IMR-90 (cell line): ENCODE measurements around the gene STX7. TPM values are rescaled to one million over a fixed set of nuclear protein-coding genes. Genes with fewer than 3 reads are reported as not detected.
A peak's percentile ranks its signal among the peaks of the same experiment; 100 is the strongest.

ENCODE experiments used
- ATAC-seq: fragments of 200-7000 bp; cut with Tn5 transposase; 2 replicates; pipeline ENCODE4 v1.9.1; 2020; ENCODE audit warnings: low read depth, mild to moderate bottlenecking, moderate library complexity
- Bru-seq: library from RNA; stranded (reverse); fragments of 400-500 nt; gene quantifications from one replicate; lab custom pipeline; 2021; lab: Mats Ljungman, UMichigan
- BruChase-seq, 2 experiments: library from RNA; stranded (reverse); fragments of 400-500 nt; gene quantifications; one replicate each; lab custom pipeline; 2021; lab: Mats Ljungman, UMichigan
- BruUV-seq: library from RNA; stranded (reverse); fragments of 400-500 nt; replicated peaks from 2 replicates; lab custom pipeline; 2021; lab: Mats Ljungman, UMichigan
- CTCF ChIA-PET: fragments of 300-600 bp; formaldehyde crosslinking; extraction: SDS; loops from one replicate; lab custom pipeline; 2021; ENCODE audit warnings: antibody characterized with exemption; lab: Yijun Ruan, JAX
- POLR2A ChIA-PET: fragments of 300-600 bp; sonication (Branson Sonifier 250); formaldehyde crosslinking; loops from one replicate; lab custom pipeline; 2022; ENCODE audit warnings: antibody characterized with exemption; ENCODE audit not compliant: unreplicated experiment; lab: Charles Lee
- DNase-seq: peaks from one replicate; pipeline ENCODE4 v3.0.0; 2013
- H2AFZ ChIP-seq: replicated peaks from 2 replicates; pipeline ENCODE3; 2013; ENCODE audit warnings: low read length, mild to moderate bottlenecking; ENCODE audit not compliant: poor library complexity
- H2AK5ac ChIP-seq: 2 replicates; pipeline ENCODE4 v1.6.1; 2013; ENCODE audit warnings: low read depth, low read length, inconsistent platforms
- H2AK9ac ChIP-seq: replicated peaks from 2 replicates; pipeline ENCODE3; 2013; ENCODE audit warnings: mild to moderate bottlenecking, low read depth, low read length, moderate library complexity; ENCODE audit not compliant: poor library complexity
- H2BK120ac ChIP-seq: 2 replicates; pipeline ENCODE4 v1.6.1; 2013; ENCODE audit warnings: low read depth, low read length, inconsistent platforms
- H2BK15ac ChIP-seq: 3 replicates; pipeline ENCODE4 v1.6.1; 2013; ENCODE audit warnings: low read depth, low read length, inconsistent platforms
- H2BK20ac ChIP-seq: 2 replicates; pipeline ENCODE4 v1.6.1; 2013; ENCODE audit warnings: low read depth, mild to moderate bottlenecking, inconsistent platforms, low read length, moderate library complexity
- H2BK5ac ChIP-seq: 2 replicates; pipeline ENCODE4 v1.6.1; 2013; ENCODE audit warnings: mild to moderate bottlenecking, low read depth, low read length, inconsistent platforms; ENCODE audit not compliant: poor library complexity, severe bottlenecking
- H3K14ac ChIP-seq: replicated peaks from 2 replicates; pipeline ENCODE4 v1.6.1; 2013; ENCODE audit warnings: low read depth, low read length, inconsistent platforms
- H3K18ac ChIP-seq: 2 replicates; pipeline ENCODE4 v1.6.1; 2013; ENCODE audit warnings: low read depth, low read length, control low read depth
- H3K23ac ChIP-seq: 2 replicates; pipeline ENCODE4 v1.6.1; 2013; ENCODE audit warnings: low read depth, low read length, inconsistent platforms
- H3K27ac ChIP-seq: 2 replicates; pipeline ENCODE4 v1.5.1; 2013; ENCODE audit warnings: mild to moderate bottlenecking, control low read depth, low read length; ENCODE audit not compliant: insufficient read depth
- H3K27me3 ChIP-seq: 2 replicates; pipeline ENCODE4 v1.6.1; 2013; ENCODE audit warnings: low read length; ENCODE audit not compliant: control insufficient read depth, insufficient read depth
- H3K36me3 ChIP-seq: 2 replicates; pipeline ENCODE4 v1.6.1; 2013; ENCODE audit warnings: low read length, mixed read lengths; ENCODE audit not compliant: control insufficient read depth, insufficient read depth
- H3K4ac ChIP-seq: 2 replicates; pipeline ENCODE4 v1.6.1; 2013; ENCODE audit warnings: low read depth, low read length, inconsistent platforms
- H3K4me1 ChIP-seq: 2 replicates; pipeline ENCODE4 v1.6.1; 2013; ENCODE audit warnings: low read length, mixed read lengths; ENCODE audit not compliant: control insufficient read depth, insufficient read depth
- H3K4me2 ChIP-seq: 2 replicates; pipeline ENCODE4 v1.6.1; 2013; ENCODE audit warnings: low read depth, mild to moderate bottlenecking, control low read depth, low read length, moderate library complexity
- H3K4me3 ChIP-seq: 2 replicates; pipeline ENCODE4 v1.5.1; 2013; ENCODE audit warnings: low read depth, mild to moderate bottlenecking, control low read depth, low read length, moderate library complexity; ENCODE audit not compliant: insufficient read depth
- H3K56ac ChIP-seq: 2 replicates; pipeline ENCODE4 v1.6.1; 2013; ENCODE audit warnings: low read length, inconsistent platforms; ENCODE audit not compliant: insufficient read depth; ENCODE audit errors: extremely low read depth
- H3K79me1 ChIP-seq, 2 experiments: 2 replicates each; pipeline ENCODE4 v1.6.1; 2013; ENCODE audit warnings: low read length in 2 of 2, inconsistent platforms in 1 of 2, low read depth in 1 of 2
- H3K9ac ChIP-seq: 2 replicates; pipeline ENCODE4 v1.6.1; 2013; ENCODE audit warnings: low read depth, low read length, control low read depth
- H3K9me1 ChIP-seq: 2 replicates; pipeline ENCODE4 v1.6.1; 2013; ENCODE audit warnings: low read length, inconsistent platforms; ENCODE audit not compliant: insufficient read depth
- H3K9me3 ChIP-seq: 2 replicates; pipeline ENCODE4 v1.6.1; 2013; ENCODE audit warnings: low read length; ENCODE audit not compliant: control insufficient read depth, insufficient read depth
- H4K20me1 ChIP-seq: 2 replicates; pipeline ENCODE4 v1.6.1; 2013; ENCODE audit warnings: low read length, inconsistent platforms; ENCODE audit not compliant: insufficient read depth
- H4K5ac ChIP-seq: 2 replicates; pipeline ENCODE4 v1.6.1; 2013; ENCODE audit warnings: mild to moderate bottlenecking, low read depth, low read length, control low read depth
- H4K8ac ChIP-seq, 2 experiments: 2 replicates each; pipeline ENCODE4 v1.6.1; 2013; ENCODE audit warnings: low read depth in 2 of 2, low read length in 2 of 2, control low read depth in 1 of 2, inconsistent platforms in 1 of 2
- H4K91ac ChIP-seq: 2 replicates; pipeline ENCODE4 v1.6.1; 2013; ENCODE audit warnings: low read depth, low read length, inconsistent platforms; ENCODE audit not compliant: insufficient read depth
- BHLHE40 ChIP-seq: fragments of 150-350 bp; IDR thresholded peaks from 2 replicates; pipeline ENCODE4 v1.6.1; 2016; ENCODE audit warnings: mild to moderate bottlenecking, low read depth, low read length
- CHD1 ChIP-seq: IDR thresholded peaks from 2 replicates; pipeline ENCODE4 v1.6.1; 2012; ENCODE audit warnings: low read depth, low read length, improper control_type of control experiment
- MAFK ChIP-seq: IDR thresholded peaks from 2 replicates; pipeline ENCODE4 v1.6.1; 2012; ENCODE audit warnings: low read depth, low read length, improper control_type of control experiment
- MAZ ChIP-seq: IDR thresholded peaks from 2 replicates; pipeline ENCODE4 v1.6.1; 2012; ENCODE audit warnings: low read depth, mild to moderate bottlenecking, low read length, improper control_type of control experiment, moderate library complexity, borderline replicate concordance
- MXI1 ChIP-seq: IDR thresholded peaks from 2 replicates; pipeline ENCODE4 v1.6.1; 2012; ENCODE audit warnings: low read depth, mild to moderate bottlenecking, low read length, moderate library complexity, borderline replicate concordance
- WGBS, 2 experiments: methylation state at CpG; one replicate each; pipeline versions ENCODE4 v1.1.5 to v1.1.7; 2013; ENCODE audit warnings: missing lambda C conversion rate in 2 of 2; ENCODE audit not compliant: insufficient read length in 1 of 2; ENCODE audit errors: extremely low coverage in 2 of 2; 5-methylcytosine and 5-hydroxymethylcytosine counted together
- dilution Hi-C: fragments of 300-500 bp; cut with HindIII; formaldehyde crosslinking; loops from one replicate; pipeline ENCODE4 v1.14.3; 2018; ENCODE audit warnings: low sequenced_read_pairs; ENCODE audit not compliant: unreplicated experiment
- in situ Hi-C: fragments of 300-500 bp; cut with MboI; formaldehyde crosslinking; loops from 3 replicates; pipeline ENCODE4 v1.14.3; 2019; ENCODE audit warnings: low sequenced_read_pairs, inconsistent platforms, mixed read lengths
- intact Hi-C: fragments of 100-400 bp; cut with micrococcal nuclease; formaldehyde crosslinking; loops from 2 replicates; pipeline ENCODE4 v1.10.0; 2022
- long read RNA-seq: library from polyadenylated mRNA; unstranded; transcript quantifications from one replicate; pipeline ENCODE4 v2.0.0, GENCODE V29; 2021; ENCODE audit not compliant: unreplicated experiment
- polyA plus RNA-seq, 3 experiments: library from polyadenylated mRNA; depleted of rRNA; stranded (reverse); fragments of >200 nt; gene quantifications; 2 replicates each; pipeline ENCODE4 v1.2.3, GENCODE V29; 2012; ENCODE audit warnings: low replicate concordance in 1 of 3
- total RNA-seq: library from RNA; depleted of rRNA; stranded (reverse); fragments of >200 nt; gene quantifications from 2 replicates; pipeline ENCODE4 v1.2.3, GENCODE V29; 2012; rRNA removed
- TF ChIP-seq, protein P1 (sequence below): fragments of 150-350 bp; IDR thresholded peaks from 2 replicates; pipeline ENCODE4 v1.6.1; 2017; ENCODE audit warnings: mild to moderate bottlenecking, antibody characterized with exemption, low read length, low read depth
- TF ChIP-seq, protein P2 (sequence below): conservative IDR thresholded peaks from 2 replicates; pipeline ENCODE4 v1.5.1; 2012; ENCODE audit warnings: mild to moderate bottlenecking, low read depth, low read length, improper control_type of control experiment

STX7 gene, protein sequence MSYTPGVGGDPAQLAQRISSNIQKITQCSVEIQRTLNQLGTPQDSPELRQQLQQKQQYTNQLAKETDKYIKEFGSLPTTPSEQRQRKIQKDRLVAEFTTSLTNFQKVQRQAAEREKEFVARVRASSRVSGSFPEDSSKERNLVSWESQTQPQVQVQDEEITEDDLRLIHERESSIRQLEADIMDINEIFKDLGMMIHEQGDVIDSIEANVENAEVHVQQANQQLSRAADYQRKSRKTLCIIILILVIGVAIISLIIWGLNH
- total RNA-seq = 26.1 and 35.1 TPM in 2 replicates
- polyA plus RNA-seq (2012; rRNA removed) = 13.3 and 16.5 TPM in 2 replicates
- polyA plus RNA-seq (2012; cell fraction: cytosol; rRNA removed) = 11.5 and 16.1 TPM in 2 replicates
- polyA plus RNA-seq (2012; cell fraction: nucleus; rRNA removed; ENCODE audit: low replicate concordance) = 6.4 and 14.9 TPM in 2 replicates
- Bru-seq, nascent RNA = percentile 77 among the genes with signal in this experiment
- BruChase-seq, experiment 1, labeled RNA remaining after a 6-hour chase = percentile 67 among the genes with signal in this experiment
- BruChase-seq, experiment 2, labeled RNA remaining after a 2-hour chase = percentile 71 among the genes with signal in this experiment
- long read RNA-seq, full-length matches to known transcripts = 39 of 44 reads
- long read RNA-seq, partial matches to known transcripts = 1 of 44 reads
- long read RNA-seq, other reads (novel, unspliced or antisense) = 4 of 44 reads

- Histone ChIP-seq H3K56ac (peak within 1 kb of the TSS; percentile 48; the same call in 1 of the 2 replicates), H3K18ac (peak within 1 kb of the TSS; percentile 3; the same call in 1 of the 2 replicates), H3K23ac (peak within 1 kb of the TSS; percentile 90; the same call in 1 of the 2 replicates), H2AK9ac (peak within 1 kb of the TSS; percentile 29), H3K4me1 (peaks cover 4% of the 10 kb centered on the region), H2BK15ac (no peak within 1 kb of the TSS), H2BK120ac (no peak within 1 kb of the TSS), H3K9me1 (0 out of 2 replicates have a peak, but pooled peaks cover under 1% of the 10 kb centered on the region), H2BK20ac (no peak within 1 kb of the TSS), H4K91ac (peak within 1 kb of the TSS; percentile 55), H3K4ac (peak within 1 kb of the TSS; percentile 55; the same call in 1 of the 2 replicates), H3K14ac (peak within 1 kb of the TSS; percentile 94), H3K4me2 (peak within 1 kb of the TSS; percentile 99), H3K27me3 (peaks cover 13% of the 10 kb centered on the region), H4K20me1 (peaks cover 25% of the 10 kb centered on the region; the same call in 1 of the 2 replicates), H4K5ac (peak within 1 kb of the TSS; percentile 19; the same call in 1 of the 2 replicates), H3K27ac (peak within 1 kb of the TSS; percentile 36), H2BK5ac (peak within 1 kb of the TSS; percentile 26), H2AFZ (peak within 1 kb of the TSS; percentile 95), H3K9me3 (no peaks in the 10 kb centered on the region), H3K4me3 (peak within 1 kb of the TSS; percentile 77), H3K9ac (peak within 1 kb of the TSS; percentile 86), H2AK5ac (peak within 1 kb of the TSS; percentile 65), H3K36me3 (no peaks in the 10 kb centered on the region; the same call in 1 of the 2 replicates), H4K8ac (peak within 1 kb of the TSS in 1 of 2 experiments; percentile 27; a peak in 2 of 4 replicates), H3K79me1 (peaks cover 16 to 32% of the 10 kb centered on the region in 2 experiments; a peak in 3 of 4 replicates)
- in situ Hi-C loops (no loop called here), intact Hi-C loops (no loop called here), dilution Hi-C loops (no loop called here)
- peak; percentile 81 for DNase-seq
- POLR2A ChIA-PET = no interaction called here
- 1% methylated on average over 17 of the region's 67 CpGs; no CpG with 5 or more reads in 1 of the 2 experiments for WGBS, 2 experiments
- no TSS peak for BruUV-seq
- CTCF ChIA-PET = interaction anchor here (0.7 to 1.0 kb wide), 3 partner anchors 18 to 233 kb away, joined by 3 read pairs; no protein-coding TSS in a partner anchor
- TF ChIP-seq MAFK (peak; percentile 77), MXI1 (peak; percentile 79; the same call in 1 of the 2 replicates), MAZ (0 out of 2 replicates have a peak, but pooled peaks have one; percentile 36), CHD1 (no peak), BHLHE40 (no peak)
- TF ChIP-seq, protein P1, sequence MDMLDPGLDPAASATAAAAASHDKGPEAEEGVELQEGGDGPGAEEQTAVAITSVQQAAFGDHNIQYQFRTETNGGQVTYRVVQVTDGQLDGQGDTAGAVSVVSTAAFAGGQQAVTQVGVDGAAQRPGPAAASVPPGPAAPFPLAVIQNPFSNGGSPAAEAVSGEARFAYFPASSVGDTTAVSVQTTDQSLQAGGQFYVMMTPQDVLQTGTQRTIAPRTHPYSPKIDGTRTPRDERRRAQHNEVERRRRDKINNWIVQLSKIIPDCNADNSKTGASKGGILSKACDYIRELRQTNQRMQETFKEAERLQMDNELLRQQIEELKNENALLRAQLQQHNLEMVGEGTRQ = peak; percentile 29; the same call in 1 of the 2 replicates
- TF ChIP-seq, protein P2, sequence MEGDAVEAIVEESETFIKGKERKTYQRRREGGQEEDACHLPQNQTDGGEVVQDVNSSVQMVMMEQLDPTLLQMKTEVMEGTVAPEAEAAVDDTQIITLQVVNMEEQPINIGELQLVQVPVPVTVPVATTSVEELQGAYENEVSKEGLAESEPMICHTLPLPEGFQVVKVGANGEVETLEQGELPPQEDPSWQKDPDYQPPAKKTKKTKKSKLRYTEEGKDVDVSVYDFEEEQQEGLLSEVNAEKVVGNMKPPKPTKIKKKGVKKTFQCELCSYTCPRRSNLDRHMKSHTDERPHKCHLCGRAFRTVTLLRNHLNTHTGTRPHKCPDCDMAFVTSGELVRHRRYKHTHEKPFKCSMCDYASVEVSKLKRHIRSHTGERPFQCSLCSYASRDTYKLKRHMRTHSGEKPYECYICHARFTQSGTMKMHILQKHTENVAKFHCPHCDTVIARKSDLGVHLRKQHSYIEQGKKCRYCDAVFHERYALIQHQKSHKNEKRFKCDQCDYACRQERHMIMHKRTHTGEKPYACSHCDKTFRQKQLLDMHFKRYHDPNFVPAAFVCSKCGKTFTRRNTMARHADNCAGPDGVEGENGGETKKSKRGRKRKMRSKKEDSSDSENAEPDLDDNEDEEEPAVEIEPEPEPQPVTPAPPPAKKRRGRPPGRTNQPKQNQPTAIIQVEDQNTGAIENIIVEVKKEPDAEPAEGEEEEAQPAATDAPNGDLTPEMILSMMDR = no peak
- ATAC-seq = peak; percentile 95
Measured at GRCh38 chr6:132512638-132513632, at the start of gene STX7. STX7 (minus strand) TSS chr6:132513116; CDS start chr6:132503530, 9,586 bp downstream.
